ENCODE results near the gene DISC1. TPM values are rescaled to one million over a fixed set of nuclear protein-coding genes. Genes with fewer than 3 reads are reported as not detected.
"Not testable (repeated sequence)": the region's sequence is repeated elsewhere in the genome, so short reads cannot be mapped to it uniquely, and the experiment has no call there.

Gene DISC1
- polyA plus RNA-seq, 1 experiment = 2.3 TPM

GRCh38 chr1:231903586-231904081 is 277.0 kb downstream of the DISC1 start:
- no peaks in the 10 kb centered on the region for H3K36me3 ChIP-seq (ENCODE audit: control insufficient read depth, insufficient read depth, low read length)
- no peak overlapping the region for H3K4me3 ChIP-seq (ENCODE audit: low read depth, low read length)
- DNase-seq (ENCODE audit: low read depth) = no peak
- ChIA-PET POLR2A (no interaction called here), CTCF (no interaction called here)
- TF ChIP-seq, protein P1, sequence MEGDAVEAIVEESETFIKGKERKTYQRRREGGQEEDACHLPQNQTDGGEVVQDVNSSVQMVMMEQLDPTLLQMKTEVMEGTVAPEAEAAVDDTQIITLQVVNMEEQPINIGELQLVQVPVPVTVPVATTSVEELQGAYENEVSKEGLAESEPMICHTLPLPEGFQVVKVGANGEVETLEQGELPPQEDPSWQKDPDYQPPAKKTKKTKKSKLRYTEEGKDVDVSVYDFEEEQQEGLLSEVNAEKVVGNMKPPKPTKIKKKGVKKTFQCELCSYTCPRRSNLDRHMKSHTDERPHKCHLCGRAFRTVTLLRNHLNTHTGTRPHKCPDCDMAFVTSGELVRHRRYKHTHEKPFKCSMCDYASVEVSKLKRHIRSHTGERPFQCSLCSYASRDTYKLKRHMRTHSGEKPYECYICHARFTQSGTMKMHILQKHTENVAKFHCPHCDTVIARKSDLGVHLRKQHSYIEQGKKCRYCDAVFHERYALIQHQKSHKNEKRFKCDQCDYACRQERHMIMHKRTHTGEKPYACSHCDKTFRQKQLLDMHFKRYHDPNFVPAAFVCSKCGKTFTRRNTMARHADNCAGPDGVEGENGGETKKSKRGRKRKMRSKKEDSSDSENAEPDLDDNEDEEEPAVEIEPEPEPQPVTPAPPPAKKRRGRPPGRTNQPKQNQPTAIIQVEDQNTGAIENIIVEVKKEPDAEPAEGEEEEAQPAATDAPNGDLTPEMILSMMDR (IDR thresholded peaks at IDR 0.05; ENCODE audit: insufficient read depth, low read depth, low read length) = no peak
- no peaks in the 10 kb centered on the region for H3K27me3 ChIP-seq (ENCODE audit: control insufficient read depth, insufficient read depth, low read length)

GRCh38 chr1:231907310-231907709 is 280.7 kb downstream of the DISC1 start:
- POLR2A ChIA-PET; H3K27me3 ChIP-seq (ENCODE audit: control insufficient read depth, insufficient read depth, low read length); H3K4me3 ChIP-seq (ENCODE audit: low read depth, low read length); DNase-seq (ENCODE audit: low read depth); CTCF ChIA-PET; H3K36me3 ChIP-seq (ENCODE audit: control insufficient read depth, insufficient read depth, low read length): not testable (repeated sequence)

GRCh38 chr1:231913493-231913892 is 286.9 kb downstream of the DISC1 start:
- no peaks in the 10 kb centered on the region for H3K27me3 ChIP-seq (ENCODE audit: control insufficient read depth, insufficient read depth, low read length)
- ChIA-PET CTCF (no interaction called here), POLR2A (no interaction called here)
- no peaks in the 10 kb centered on the region for H3K36me3 ChIP-seq (ENCODE audit: control insufficient read depth, insufficient read depth, low read length)
- TF ChIP-seq, protein P1 (IDR thresholded peaks at IDR 0.05; ENCODE audit: insufficient read depth, low read depth, low read length) = no peak
- H3K4me3 ChIP-seq (ENCODE audit: low read depth, low read length) = no peak overlapping the region
- no peak for DNase-seq (ENCODE audit: low read depth)

- Histone ChIP-seq H3K4me3 (ENCODE audit: low read depth, low read length) (no peak overlapping the region), H3K36me3 (ENCODE audit: control insufficient read depth, insufficient read depth, low read length) (no peaks in the 10 kb centered on the region), H3K27me3 (ENCODE audit: control insufficient read depth, insufficient read depth, low read length) (no peaks in the 10 kb centered on the region)
- ChIA-PET POLR2A (no interaction called here), CTCF (interaction anchor here (0.9 kb wide), 1 partner anchor 53 kb away, joined by 4 read pairs; no protein-coding TSS in a partner anchor)
- TF ChIP-seq, protein P1 (IDR thresholded peaks at IDR 0.05; ENCODE audit: insufficient read depth, low read depth, low read length) = no peak
- DNase-seq (ENCODE audit: low read depth) = no peak
These were observed 291.8 kb downstream of the DISC1 start for GRCh38 chr1:231918239-231919015.

DNA sequence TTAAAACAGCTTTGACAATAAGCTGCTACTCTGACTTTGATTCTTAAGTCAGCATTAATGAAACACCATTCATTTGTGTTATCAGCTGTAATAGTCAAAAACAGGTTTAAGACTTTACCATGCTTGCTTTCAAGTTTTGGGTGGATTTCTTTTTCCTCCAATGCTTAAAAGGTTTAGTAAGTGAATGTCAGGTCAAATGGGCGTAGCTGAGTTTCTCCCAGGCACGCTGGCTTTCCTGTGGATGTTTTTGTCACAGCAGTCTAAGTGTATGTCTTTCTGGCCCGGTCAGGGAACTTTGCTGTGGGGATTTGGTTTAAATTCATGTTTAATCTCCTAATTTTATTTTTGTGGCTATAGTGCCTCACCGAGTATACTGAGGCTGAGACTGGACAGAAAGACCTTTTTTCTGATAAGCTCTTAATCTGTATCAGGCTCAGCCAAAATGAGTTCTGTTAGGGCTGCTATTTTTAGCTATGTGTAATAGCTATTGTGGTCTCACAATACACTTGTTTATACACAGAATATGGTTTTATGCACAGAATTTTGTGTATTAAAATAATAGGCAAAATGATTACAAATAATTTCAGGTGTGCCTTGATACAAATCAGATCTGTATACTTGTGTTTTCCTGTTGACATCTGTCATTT is 292.8 kb downstream of the DISC1 start:
- no peak overlapping the region for H3K4me3 ChIP-seq (ENCODE audit: low read depth, low read length)
- no peaks in the 10 kb centered on the region for H3K27me3 ChIP-seq (ENCODE audit: control insufficient read depth, insufficient read depth, low read length)
- POLR2A ChIA-PET = no interaction called here
- no peak for DNase-seq (ENCODE audit: low read depth)
- TF ChIP-seq, protein P1 (IDR thresholded peaks at IDR 0.05; ENCODE audit: insufficient read depth, low read depth, low read length) = no peak
- H3K36me3 ChIP-seq (ENCODE audit: control insufficient read depth, insufficient read depth, low read length) = no peaks in the 10 kb centered on the region
- CTCF ChIA-PET = no interaction called here

Data from BJ (cell line).